Left cardiac atrium (tissue), 4 donors: ENCODE measurements around the gene CNTNAP5. TPM values are rescaled to one million over a fixed set of nuclear protein-coding genes. Genes with fewer than 3 reads are reported as not detected.

ENCODE experiments used
- ATAC-seq, 2 donors: fragments of 200-7000 bp; cut with Tn5 transposase; one replicate each; pipeline ENCODE4 v1.9.1; 2020; ENCODE audit warnings: mild to moderate bottlenecking in 2 of 2, moderate library complexity in 2 of 2
- DNase-seq: peaks from one replicate; pipeline ENCODE4 v3.0.0-alpha.2; 2020
- intact Hi-C, 2 donors: fragments of 100-400 bp; cut with DNase I; formaldehyde crosslinking; loops; one replicate each; pipeline versions ENCODE4 v1.14.1 to v1.15.1; 2022 to 2023
- total RNA-seq, 2 donors: library from RNA; stranded (reverse); fragmentation: NEBNext Ultra II Directional; extraction: Animal tissue kit (Norgen Biotek cat#: 25700); gene quantifications; one replicate each; pipeline ENCODE4 v1.2.1, GENCODE V29; 2021
- donor health status: DM: no; HTN: yes; CAD: no.
- donor health status: DM: no; HTN: yes; CAD: no; lungs with severe emphysema.
- donor health status: DM: yes; HTN: yes; CAD: no.
- donor health status: Dilated cardiomyopathy.

The CNTNAP5 gene
- total RNA-seq, 2 donors from 2014 or later = not detected

GRCh38 chr2:124049136-124049535, 24.0 kb downstream of the CNTNAP5 start:
- intact Hi-C loops = no loop called here
- DNase-seq = no peak

GRCh38 chr2:124050833-124051497, 25.9 kb downstream of the CNTNAP5 start:
- ATAC-seq (no peak), DNase-seq (no peak)
- intact Hi-C loops = no loop called here

More at GRCh38 chr2:124049136-124049535, 24.0 kb downstream of the CNTNAP5 start:
- ATAC-seq = no peak

- ATAC-seq (no peak), DNase-seq (no peak)
- intact Hi-C loops = no loop called here
Measured at GRCh38 chr2:124053796-124054195, 28.7 kb downstream of the CNTNAP5 start.

GRCh38 chr2:124063596-124063995, 38.5 kb downstream of the CNTNAP5 start:
- intact Hi-C loops = no loop called here
- ATAC-seq (no peak), DNase-seq (no peak)

- no peak for DNase-seq
- ATAC-seq = no peak
- intact Hi-C loops = no loop called here
Measured at GRCh38 chr2:124065636-124066035, 40.5 kb downstream of the CNTNAP5 start.

- DNase-seq = no peak
- no peak for ATAC-seq
- intact Hi-C loops = no loop called here
Measured at GRCh38 chr2:124066776-124067175, 41.7 kb downstream of the CNTNAP5 start.

GRCh38 chr2:124079045-124079444, 54.0 kb downstream of the CNTNAP5 start:
- DNase-seq = no peak
- ATAC-seq = no peak
- intact Hi-C loops = no loop called here

GRCh38 chr2:124080281-124081153, 55.4 kb downstream of the CNTNAP5 start:
- ATAC-seq = no peak
- intact Hi-C loops = no loop called here
- no peak for DNase-seq

GRCh38 chr2:124081154-124081716, 56.1 kb downstream of the CNTNAP5 start:
- intact Hi-C loops = no loop called here
- DNase-seq (no peak), ATAC-seq (no peak)

- DNase-seq = no peak
- intact Hi-C loops = no loop called here
- no peak for ATAC-seq
Measured at GRCh38 chr2:124088616-124089015, 63.5 kb downstream of the CNTNAP5 start.

GRCh38 chr2:124091721-124092120, 66.6 kb downstream of the CNTNAP5 start:
- DNase-seq (no peak), ATAC-seq (no peak)
- intact Hi-C loops = no loop called here

GRCh38 chr2:124092651-124093050, 67.6 kb downstream of the CNTNAP5 start:
- ATAC-seq = no peak
- DNase-seq = no peak
- intact Hi-C loops = no loop called here

- ATAC-seq (no peak), DNase-seq (no peak)
- intact Hi-C loops = no loop called here
Measured at GRCh38 chr2:124104914-124105313, 79.8 kb downstream of the CNTNAP5 start.

- no peak for ATAC-seq
Measured at GRCh38 chr2:124112206-124112605, 87.1 kb downstream of the CNTNAP5 start.

GRCh38 chr2:124112966-124113365, 87.9 kb downstream of the CNTNAP5 start:
- ATAC-seq (no peak), DNase-seq (no peak)
- intact Hi-C loops = no loop called here

More at GRCh38 chr2:124112206-124112605, 87.1 kb downstream of the CNTNAP5 start:
- intact Hi-C loops = no loop called here
- no peak for DNase-seq

- DNase-seq (no peak), ATAC-seq (no peak)
- intact Hi-C loops = no loop called here
Measured at GRCh38 chr2:124120246-124120645, 95.2 kb downstream of the CNTNAP5 start.

- intact Hi-C loops = no loop called here
- DNase-seq (no peak), ATAC-seq (no peak)
Measured at GRCh38 chr2:124121106-124121505, 96.0 kb downstream of the CNTNAP5 start.

GRCh38 chr2:124121760-124122275, 96.7 kb downstream of the CNTNAP5 start:
- intact Hi-C loops = no loop called here
- ATAC-seq (no peak), DNase-seq (no peak)

GRCh38 chr2:124122340-124122739, 97.3 kb downstream of the CNTNAP5 start:
- ATAC-seq (no peak), DNase-seq (no peak)
- intact Hi-C loops = no loop called here

GRCh38 chr2:124131276-124131675, 106.2 kb downstream of the CNTNAP5 start:
- no peak for ATAC-seq
- intact Hi-C loops = no loop called here

More at GRCh38 chr2:124131276-124131675, 106.2 kb downstream of the CNTNAP5 start:
- no peak for DNase-seq
